Urothelium cell line (cell line): ENCODE measurements around the gene CDH11.
A peak's percentile ranks its signal among the peaks of the same experiment; 100 is the strongest.

ENCODE experiments used
- DNase-seq: peaks from one replicate; pipeline ENCODE4 v3.0.0; 2011; ENCODE audit warnings: low spot score, mixed read lengths
- FAIRE-seq: peaks from 2 replicates; lab custom pipeline; 2011; peaks lifted over from hg19 to GRCh38; lab: Jason Lieb, UNC

CDH11 gene

GRCh38 chr16:64991001-64991400 is 130.9 kb downstream of the CDH11 start:
- FAIRE-seq, result no peak
- DNase-seq, result no peak

GRCh38 chr16:64990101-64990500 is 131.8 kb downstream of the CDH11 start:
- no peak for FAIRE-seq
- no peak for DNase-seq

DNA sequence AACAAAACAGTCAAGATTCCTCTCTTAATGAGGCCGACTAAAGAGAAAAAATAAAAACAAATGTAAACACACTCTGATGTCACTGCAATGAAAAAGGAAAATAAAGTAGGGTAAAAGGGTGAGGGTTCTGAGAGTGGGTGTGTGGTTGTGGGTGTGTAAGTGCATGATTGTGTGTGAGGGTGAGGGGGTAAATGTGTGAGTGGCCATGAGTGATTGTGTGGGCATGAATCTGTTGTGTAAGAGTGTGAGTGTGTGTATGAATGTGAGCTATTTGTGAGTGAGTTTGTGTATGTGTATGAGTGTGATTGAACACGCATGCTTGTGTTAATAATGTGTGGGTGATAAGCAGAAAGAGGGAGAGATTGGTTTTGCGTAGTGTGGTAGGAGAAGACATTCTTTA is 132.8 kb downstream of the CDH11 start:
- FAIRE-seq (no peak), DNase-seq (no peak)

- peak; percentile 62 for DNase-seq
Measured at GRCh38 chr16:64983963-64984362, 137.9 kb downstream of the CDH11 start.

GRCh38 chr16:64983231-64983630 is 138.6 kb downstream of the CDH11 start:
- FAIRE-seq (no peak), DNase-seq (no peak)

More at GRCh38 chr16:64983963-64984362, 137.9 kb downstream of the CDH11 start:
- FAIRE-seq, result no peak

DNA sequence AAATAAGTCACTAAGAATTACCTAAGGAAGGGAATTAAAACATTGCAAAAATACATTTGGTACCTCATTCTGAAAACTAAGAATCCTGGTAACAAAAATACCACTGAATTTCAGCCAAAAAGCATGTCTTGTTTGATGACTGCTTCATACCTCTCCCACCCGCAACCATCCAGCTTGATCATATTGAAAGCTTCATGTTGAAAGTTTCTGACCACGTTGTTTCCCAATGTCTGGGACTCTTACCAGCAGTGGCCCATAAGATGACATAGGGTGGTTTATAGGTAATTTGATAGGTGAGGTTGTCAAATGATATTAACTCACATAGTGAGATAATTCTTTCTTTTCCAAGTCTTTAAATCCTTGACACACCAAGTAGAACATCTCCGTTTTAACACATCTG is 139.3 kb downstream of the CDH11 start:
- FAIRE-seq, result no peak

GRCh38 chr16:64981568-64982281 is 140.1 kb downstream of the CDH11 start:
- no peak for FAIRE-seq
- DNase-seq, result no peak

More for the DNA sequence above, 139.3 kb downstream of the CDH11 start:
- no peak for DNase-seq

DNA sequence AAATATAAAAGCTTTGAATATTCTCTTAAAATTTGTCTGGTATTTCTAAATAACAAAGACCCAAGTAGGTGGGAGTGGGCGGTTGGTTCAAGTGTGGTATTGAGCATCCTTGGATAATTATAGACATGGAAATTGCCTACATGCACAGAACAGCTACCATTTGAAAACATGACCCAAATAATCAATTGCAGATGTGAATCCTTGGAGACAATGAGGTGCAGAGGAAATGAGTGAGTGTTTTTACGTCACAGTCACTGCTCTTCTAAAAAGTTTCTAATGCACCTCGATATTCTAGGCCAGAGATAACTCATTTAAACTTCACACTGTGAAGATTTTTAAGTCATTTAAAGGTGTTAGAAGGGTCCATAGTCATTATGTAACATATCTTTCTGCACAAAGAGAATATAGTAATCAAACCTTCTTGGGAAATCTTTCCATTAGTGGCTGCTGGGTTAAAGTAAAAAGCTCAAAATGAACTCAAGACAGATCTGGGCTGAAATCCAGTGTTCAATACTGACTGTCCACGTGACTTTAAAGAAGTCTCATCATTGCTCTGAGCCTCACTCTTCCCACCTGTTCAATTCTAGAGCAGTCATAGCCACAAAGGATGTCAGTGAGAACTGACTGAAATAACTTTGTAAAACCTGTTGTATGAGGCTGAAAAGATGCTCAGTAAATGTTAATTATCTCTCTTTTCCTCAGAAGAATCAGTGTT is 144.5 kb downstream of the CDH11 start:
- DNase-seq, result no peak
- no peak for FAIRE-seq

- DNase-seq, result no peak
- no peak for FAIRE-seq
Measured at GRCh38 chr16:64975821-64976220, 146.0 kb downstream of the CDH11 start.

DNA sequence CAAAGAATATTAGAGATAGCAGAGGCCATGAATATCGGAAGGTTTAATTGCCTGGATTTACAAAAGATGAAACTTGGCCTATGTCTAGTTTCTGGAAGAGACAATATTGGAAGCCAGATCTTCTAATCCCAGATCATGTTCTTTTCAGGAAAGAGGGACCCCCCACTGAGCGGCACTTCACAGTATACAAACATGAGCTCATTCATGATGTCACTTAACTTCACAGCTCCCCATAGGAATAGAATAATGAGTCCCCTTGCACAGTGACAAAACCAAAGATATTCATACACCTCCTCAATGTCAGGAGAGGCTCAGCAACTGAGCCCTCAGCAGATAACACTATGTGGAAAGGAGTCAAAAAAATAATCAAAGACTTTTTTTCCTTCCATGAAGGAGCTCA is 147.5 kb downstream of the CDH11 start:
- DNase-seq (no peak), FAIRE-seq (no peak)

- FAIRE-seq, result no peak
- DNase-seq, result no peak
Measured at GRCh38 chr16:64973171-64973570, 148.7 kb downstream of the CDH11 start.

DNA sequence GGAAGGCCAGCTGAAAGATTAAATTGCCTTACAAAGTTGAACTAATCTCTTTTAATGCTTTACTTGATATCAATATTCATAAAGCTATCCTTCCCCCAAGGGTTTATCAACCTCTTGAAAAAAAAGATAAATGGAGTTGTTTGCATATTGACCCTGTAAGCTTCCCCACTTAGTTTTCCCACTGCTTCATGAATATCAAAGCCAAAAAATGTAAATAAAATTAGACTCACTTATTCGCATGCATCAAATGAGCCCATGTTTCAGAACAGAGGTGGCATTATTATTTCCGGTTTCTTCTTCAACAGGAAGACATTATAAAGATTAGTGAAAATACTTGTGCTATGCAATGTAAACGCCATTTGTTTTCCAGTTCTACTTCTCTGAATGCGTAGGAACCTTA is 150.7 kb downstream of the CDH11 start:
- DNase-seq (no peak), FAIRE-seq (no peak)

GRCh38 chr16:64969221-64969620 is 152.6 kb downstream of the CDH11 start:
- FAIRE-seq, result no peak

DNA sequence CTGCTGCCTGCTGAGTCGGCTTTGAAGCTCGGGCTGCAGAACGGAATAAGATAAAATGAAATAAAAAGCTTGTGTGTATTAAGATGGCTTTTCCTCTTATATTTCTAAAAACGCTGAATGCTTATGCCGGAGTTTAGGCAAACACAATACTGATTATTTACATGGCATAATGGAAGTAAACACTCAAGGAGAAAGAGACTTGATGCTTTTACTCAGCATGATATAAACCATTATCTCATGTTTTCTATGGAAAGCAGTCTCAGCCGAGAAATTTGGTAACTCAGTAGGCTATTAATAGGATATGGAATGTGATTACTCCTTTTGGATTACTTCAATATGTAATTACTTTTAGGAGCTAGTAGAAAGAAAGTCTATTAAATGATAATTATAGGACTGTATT is 153.3 kb downstream of the CDH11 start:
- no peak for FAIRE-seq

More at GRCh38 chr16:64969221-64969620, 152.6 kb downstream of the CDH11 start:
- DNase-seq, result no peak

GRCh38 chr16:64964126-64964540 is 157.7 kb downstream of the CDH11 start:
- no peak for FAIRE-seq

More for the DNA sequence above, 153.3 kb downstream of the CDH11 start:
- DNase-seq, result no peak

DNA sequence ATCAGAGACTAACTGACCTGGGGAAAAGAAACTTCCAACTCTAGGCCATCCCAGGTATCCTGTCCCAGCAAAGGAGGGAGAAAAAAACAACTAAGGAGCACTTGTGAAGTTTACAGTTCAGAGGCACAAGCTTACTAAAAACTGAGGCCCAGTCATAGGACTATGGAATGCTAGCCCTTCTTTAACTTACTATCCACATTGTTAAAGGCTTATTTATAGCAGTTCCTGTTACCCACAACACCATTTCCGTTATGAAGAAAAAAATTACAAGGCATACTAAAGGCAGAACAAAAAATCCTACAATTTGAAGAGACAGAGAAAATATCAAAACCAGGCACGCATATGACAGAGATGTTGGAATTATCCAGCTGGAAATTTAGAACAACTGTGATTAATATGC is 159.1 kb downstream of the CDH11 start:
- DNase-seq (no peak), FAIRE-seq (no peak)

More at GRCh38 chr16:64964126-64964540, 157.7 kb downstream of the CDH11 start:
- no peak for DNase-seq

DNA sequence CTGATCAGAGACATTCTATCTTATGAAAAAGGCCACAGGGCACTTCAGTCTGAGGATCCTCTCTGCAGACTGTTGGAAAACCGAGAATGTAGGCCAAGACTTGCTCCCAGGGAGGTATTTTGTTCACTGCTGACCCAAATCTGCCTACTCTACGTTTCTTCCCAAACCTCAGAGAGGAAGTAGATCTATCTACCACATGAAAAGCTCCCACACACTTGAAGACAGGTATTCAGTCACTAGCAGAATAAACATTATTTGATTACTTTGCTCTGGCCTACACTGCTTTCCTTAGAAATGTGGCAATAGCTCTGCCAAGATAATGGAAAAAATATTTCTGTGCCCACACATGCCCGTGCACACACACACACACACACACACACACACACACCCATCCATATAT is 164.6 kb downstream of the CDH11 start:
- DNase-seq, result no peak
- FAIRE-seq, result no peak

- FAIRE-seq (no peak), DNase-seq (no peak)
Measured at GRCh38 chr16:64952177-64952576, 169.7 kb downstream of the CDH11 start.

DNA sequence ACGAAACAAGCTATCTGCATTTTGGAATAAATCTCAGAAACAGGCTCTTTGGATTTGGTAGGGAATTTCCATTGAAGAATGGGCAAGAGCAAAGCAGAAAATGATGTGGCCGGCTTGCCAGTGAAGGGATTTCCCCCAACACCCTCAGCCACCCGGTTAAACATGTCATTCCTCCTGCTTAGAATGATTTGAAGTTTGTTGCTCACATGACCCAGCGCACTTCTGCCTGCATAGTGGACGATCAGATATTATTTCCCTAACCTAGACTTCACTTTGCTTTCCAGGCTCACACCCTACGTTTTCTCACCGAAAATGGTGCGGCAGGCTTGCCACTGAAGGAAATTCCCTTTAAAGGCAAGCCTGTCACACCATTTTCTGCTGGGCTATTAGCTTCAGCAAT is 170.7 kb downstream of the CDH11 start:
- FAIRE-seq, result no peak
- no peak for DNase-seq

- no peak for FAIRE-seq
Measured at GRCh38 chr16:64950731-64951130, 171.1 kb downstream of the CDH11 start.

GRCh38 chr16:64950262-64950661 is 171.6 kb downstream of the CDH11 start:
- FAIRE-seq (no peak), DNase-seq (no peak)

More at GRCh38 chr16:64950731-64951130, 171.1 kb downstream of the CDH11 start:
- no peak for DNase-seq

DNA sequence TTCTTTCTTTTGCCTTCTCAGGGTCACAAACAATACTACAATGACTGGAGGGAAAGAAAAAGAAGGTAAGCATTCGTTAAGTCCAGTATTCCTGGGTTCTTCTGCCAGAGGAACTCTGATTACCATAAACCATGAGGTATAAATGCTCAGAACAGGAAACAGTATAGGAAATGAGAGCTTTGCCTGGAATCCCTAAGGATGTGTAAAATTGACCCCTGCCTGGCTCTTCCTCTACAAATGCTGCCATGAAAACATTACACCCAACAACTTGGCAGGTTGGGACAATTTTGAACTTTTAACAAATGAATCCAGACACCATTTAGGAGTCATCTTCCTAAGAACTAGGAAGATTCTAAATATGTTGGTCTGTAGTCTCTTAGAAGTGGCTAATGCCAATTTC is 173.8 kb downstream of the CDH11 start:
- FAIRE-seq (no peak), DNase-seq (no peak)
